HG02981 (cell line): ENCODE measurements around the gene DMXL2.
A peak's percentile ranks its signal among the peaks of the same experiment; 100 is the strongest.
"Not testable (repeated sequence)": the region's sequence is repeated elsewhere in the genome, so short reads cannot be mapped to it uniquely, and the experiment has no call there.

Experiments used
- ATAC-seq: cut with Tn5 transposase; IDR thresholded peaks from one replicate; pipeline ENCODE4 v1.9.1; 2021; ENCODE audit warnings: mild to moderate bottlenecking, moderate library complexity; ENCODE audit not compliant: unreplicated experiment

The DMXL2 gene, protein sequence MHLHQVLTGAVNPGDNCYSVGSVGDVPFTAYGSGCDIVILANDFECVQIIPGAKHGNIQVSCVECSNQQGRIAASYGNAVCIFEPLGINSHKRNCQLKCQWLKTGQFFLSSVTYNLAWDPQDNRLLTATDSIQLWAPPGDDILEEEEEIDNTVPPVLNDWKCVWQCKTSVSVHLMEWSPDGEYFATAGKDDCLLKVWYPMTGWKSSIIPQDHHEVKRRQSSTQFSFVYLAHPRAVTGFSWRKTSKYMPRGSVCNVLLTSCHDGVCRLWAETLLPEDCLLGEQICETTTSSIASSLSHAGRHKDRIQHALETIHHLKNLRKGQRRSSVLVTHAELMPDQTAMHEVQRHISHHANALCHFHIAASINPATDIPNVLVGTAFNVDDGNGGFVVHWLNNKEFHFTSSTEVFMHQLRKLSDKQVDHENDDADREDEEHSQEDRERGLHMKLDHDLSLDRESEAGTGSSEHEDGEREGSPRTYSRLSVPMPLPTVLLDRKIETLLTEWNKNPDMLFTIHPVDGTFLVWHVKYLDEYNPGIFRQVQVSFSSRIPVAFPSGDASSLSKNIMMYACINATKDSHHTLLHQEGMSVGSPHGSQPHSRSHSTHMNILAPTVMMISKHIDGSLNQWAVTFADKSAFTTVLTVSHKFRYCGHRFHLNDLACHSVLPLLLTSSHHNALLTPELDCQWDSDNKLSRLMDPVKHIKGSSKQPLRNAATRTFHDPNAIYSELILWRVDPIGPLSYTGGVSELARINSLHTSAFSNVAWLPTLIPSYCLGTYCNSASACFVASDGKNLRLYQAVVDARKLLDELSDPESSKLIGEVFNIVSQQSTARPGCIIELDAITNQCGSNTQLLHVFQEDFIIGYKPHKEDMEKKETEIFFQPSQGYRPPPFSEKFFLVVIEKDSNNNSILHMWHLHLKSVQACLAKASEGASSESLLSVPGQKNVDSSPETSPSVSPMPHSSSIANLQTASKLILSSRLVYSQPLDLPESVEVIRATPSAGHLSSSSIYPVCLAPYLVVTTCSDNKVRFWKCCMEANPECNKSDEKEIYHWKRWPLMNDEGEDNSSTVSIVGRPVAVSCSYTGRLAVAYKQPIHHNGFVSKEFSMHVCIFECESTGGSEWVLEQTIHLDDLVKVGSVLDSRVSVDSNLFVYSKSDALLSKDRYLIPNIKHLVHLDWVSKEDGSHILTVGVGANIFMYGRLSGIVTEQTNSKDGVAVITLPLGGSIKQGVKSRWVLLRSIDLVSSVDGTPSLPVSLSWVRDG (N-terminal part only)

GRCh38 chr15:51622604-51623370, at the start of gene DMXL2:
TSS of gene DMXL2 (minus strand) at chr15:51622771. CDS start at chr15:51622545, 226 bp downstream.
- ATAC-seq: peak; percentile 38

DNA sequence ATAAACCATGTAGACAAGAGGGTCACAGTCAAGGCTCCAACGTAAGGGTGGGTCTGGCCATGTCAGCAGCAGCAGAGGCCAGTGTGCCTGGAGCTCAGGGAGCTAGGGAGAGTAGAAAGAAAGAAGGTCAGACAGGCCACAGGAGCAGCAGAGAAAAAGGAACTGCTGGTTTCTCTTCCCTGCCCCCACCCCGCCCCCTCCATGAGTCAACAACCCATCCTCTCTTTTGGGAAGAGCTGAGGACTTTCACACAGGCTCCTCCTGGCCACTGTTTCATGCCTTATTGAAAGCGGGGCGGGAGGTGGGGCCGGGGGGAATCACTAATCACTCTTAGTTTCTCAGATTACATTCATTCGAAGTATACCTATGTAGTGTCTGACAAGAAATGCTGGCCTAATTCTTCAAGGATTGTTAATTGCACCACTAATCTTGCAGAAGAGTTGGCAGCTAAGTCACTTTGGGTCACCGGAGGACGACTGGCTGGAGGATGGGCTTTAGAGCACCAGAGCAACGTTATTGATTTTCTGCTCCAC, 49.6 kb upstream of the DMXL2 start:
- ATAC-seq: no peak

- no peak for ATAC-seq
Observed at GRCh38 chr15:51669381-51669780, 46.8 kb upstream of the DMXL2 start.

- ATAC-seq: no peak
Observed at GRCh38 chr15:51668446-51668845, 45.9 kb upstream of the DMXL2 start.

GRCh38 chr15:51667478-51667877, 44.9 kb upstream of the DMXL2 start:
- ATAC-seq: no peak

GRCh38 chr15:51661072-51661471, 38.5 kb upstream of the DMXL2 start:
- no peak for ATAC-seq

GRCh38 chr15:51658664-51659063, 36.1 kb upstream of the DMXL2 start:
- no peak for ATAC-seq

DNA sequence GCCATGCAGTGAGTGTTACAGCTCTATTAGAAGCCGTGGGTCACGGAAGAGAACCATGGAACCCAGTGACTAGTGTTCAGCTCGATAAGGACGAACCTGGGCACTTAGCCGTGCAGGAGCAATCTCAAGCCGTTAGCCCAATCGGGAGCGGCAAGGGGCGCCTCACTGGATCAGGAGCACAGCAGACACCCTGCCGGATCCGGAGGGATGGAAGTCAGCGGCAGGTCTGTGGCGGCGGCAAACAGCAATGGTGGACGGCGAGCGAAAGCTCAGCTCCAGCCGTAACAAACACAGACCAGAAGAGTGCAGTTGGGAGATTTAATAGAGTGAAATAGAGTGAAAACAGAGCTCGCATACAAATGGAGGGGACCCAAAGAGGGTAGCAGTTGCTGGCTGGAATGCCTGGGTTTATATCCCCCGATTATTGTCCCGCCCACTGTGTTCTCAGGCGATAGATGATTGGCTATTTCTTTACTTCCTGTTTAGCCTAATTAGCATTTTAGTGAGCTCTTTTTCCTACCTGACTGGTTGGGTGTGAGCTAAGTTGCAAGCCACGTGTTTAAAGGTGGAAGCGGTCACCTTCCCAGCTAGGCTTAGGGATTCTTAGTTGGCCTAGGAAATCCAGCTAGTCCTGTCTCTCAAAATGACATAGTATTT, 33.0 kb upstream of the DMXL2 start:
- ATAC-seq: not testable (repeated sequence)

DNA sequence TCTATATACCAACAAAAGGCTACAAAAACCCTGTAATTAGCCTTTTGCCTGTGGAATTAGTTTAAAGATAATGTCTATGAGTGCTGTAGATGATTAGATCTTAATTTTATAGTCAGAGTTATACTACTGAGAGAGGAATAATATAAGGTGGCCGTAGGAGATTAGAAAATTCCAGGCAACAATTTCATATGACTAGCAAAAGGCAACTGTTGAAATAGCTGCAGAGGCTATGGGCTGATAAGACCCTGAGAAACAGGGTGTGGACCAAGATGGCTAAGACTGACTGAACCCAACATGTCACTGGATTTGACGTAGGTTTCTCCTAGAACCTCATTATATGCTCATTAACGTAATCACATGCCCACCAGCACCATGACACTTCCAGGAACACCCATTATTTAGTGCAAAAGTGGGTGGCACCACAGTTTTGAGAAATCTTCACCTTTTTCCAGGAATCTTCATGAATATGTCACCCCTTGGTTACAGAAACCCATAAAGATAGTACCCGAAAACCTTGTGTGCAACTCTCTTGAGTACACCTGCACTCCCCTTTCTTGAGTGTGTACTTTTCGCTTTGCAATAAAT, 29.6 kb upstream of the DMXL2 start:
- ATAC-seq: no peak

DNA sequence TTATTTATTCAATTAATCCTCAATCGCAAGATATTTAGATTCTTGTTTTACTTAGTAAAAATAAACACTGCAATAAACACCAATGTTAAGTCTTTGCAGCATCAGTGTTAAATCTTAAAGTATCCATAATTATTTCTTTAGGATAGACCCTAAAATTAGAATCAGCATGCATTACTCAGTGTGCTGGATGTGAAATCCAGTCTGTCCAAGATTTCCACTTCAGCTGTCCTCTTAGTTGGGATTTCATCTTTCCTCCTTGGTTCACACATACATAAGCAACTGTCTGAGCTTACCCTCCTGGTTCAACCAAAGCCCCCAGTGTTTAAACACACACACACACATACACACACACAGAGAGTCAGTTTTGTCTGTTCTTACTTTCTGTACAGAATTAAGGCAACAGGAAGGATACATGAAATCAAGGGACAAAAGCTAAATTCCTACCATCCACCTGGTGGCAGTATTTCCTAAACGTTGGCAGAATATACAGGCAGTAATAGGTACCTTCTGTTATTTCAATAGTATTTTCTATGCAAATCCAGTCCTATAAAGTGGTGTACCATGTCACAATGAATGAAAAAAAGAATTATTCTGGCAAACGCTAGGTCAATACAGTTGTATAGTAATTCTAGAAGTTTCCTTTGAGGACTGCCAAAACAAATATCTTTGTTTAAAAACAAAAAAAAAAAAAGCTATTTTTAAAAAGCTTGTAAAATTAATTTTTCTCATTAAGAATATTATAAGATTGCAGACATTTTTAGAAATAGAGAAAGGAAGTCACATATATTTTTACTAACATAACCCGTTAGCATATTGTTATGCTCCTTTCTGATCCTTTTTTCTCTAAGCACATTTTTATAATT, 27.3 kb upstream of the DMXL2 start:
- ATAC-seq: peak; percentile 56

DNA sequence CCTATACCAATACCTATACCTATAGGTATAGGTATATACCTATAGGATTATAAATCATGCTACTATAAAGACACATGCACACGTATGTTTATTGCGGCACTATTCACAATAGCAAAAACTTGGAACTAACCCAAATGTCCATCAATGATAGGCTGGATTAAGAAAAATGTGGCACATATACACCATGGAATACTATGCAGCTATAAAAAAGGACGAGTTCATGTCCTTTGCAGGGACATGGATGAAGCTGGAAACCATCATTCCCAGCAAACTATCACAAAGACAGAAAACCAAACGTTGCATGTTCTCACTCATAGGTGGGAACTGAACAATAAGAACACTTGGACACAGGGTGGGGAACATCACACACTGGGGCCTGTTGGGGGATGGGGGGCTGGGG, 26.1 kb upstream of the DMXL2 start:
- ATAC-seq: not testable (repeated sequence)

GRCh38 chr15:51648101-51648500, 25.5 kb upstream of the DMXL2 start:
- not testable (repeated sequence) for ATAC-seq

- ATAC-seq: no peak
Observed at GRCh38 chr15:51647128-51647562, 24.6 kb upstream of the DMXL2 start.

DNA sequence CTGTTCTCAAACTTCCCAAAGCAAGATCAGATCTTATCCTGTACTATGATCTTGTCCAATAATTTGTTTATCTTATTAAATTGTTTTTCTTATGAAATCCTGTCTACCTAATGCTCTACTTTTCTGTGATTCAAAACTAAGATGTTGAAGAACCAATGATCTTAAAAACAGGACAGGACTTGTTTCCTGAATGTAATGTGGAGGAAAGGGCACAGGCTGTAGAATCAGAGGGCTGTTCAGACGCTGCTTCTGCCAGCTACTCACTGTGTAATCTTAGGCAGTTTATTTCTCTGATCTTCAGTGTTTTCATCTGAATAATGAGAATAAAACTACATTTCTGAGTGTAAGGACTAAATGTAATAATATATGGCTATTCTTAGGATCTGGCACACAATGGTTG, 20.1 kb upstream of the DMXL2 start:
- no peak for ATAC-seq

DNA sequence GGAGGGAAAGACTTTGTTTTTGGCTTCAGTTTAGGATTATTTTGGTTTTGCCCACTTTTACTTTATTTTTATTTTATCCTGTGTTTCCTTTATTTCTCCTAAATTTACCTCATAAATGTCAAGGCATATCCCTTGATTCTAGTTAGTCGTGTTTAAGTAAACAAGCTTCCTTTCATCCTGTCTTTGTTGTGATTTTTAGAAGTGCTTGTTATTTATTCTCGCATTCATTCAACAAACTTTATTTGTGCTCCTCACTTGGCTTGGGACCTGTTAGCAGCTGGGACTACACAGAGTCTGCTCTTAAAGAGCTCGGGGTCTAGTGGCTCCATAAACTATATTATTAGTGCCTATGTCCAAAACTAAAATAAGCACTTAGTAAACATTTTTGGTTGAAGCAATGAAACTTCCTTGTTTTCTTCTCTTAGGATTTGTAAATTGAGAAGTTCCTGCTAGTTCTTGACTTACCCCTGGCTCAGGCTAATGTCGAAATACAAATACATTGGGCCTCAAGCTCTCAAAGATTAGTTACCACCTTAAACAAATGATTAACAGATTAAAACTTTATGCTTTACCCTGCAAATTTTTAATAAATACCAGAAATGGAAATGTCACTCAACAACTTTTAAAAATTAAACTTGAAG, 19.0 kb upstream of the DMXL2 start:
- ATAC-seq: no peak

DNA sequence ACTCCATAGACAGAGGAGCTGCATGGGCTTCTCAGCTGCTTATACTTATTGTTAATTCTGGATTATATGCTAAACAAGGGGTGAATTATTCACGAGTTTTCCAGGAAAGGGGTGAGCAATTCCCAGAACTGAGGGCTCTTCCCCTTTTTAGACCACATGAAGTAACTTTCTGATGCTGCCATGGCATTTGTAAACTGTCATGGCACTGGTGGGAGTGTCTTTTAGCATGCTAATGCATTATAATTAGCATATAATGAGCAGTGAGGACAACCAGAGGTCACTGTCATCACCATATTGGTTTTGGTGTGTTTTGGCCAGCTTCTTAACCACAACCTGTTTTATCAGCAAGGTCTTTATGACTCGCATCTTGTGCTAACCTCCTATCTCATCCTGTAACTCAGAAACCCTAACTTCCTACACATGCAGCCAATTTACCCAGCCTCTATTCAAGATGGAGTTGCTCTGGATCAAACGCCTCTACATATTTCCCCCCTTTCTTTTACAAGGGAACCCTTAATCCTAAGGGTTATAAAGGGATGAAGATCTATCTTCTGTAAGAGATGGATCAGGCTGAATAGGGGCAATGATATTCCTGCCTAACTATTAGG, 12.1 kb upstream of the DMXL2 start:
- ATAC-seq: no peak

- ATAC-seq: no peak
Observed at GRCh38 chr15:51629612-51630011, 7.0 kb upstream of the DMXL2 start.
